T-helper 1 cell (primary cell): ENCODE data around the gene SLC6A20.

Experiments
- DNase-seq, 5 donors: peaks; one replicate each; pipeline ENCODE4 v3.0.0-alpha.2; 2012 to 2020
- total RNA-seq, 4 donors: gene quantifications; one replicate each; lab custom pipeline; 2026; lab: John Stamatoyannopoulos, UW

The SLC6A20 gene, protein sequence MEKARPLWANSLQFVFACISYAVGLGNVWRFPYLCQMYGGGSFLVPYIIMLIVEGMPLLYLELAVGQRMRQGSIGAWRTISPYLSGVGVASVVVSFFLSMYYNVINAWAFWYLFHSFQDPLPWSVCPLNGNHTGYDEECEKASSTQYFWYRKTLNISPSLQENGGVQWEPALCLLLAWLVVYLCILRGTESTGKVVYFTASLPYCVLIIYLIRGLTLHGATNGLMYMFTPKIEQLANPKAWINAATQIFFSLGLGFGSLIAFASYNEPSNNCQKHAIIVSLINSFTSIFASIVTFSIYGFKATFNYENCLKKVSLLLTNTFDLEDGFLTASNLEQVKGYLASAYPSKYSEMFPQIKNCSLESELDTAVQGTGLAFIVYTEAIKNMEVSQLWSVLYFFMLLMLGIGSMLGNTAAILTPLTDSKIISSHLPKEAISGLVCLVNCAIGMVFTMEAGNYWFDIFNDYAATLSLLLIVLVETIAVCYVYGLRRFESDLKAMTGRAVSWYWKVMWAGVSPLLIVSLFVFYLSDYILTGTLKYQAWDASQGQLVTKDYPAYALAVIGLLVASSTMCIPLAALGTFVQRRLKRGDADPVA
- 0 to 0.23 (median 0.08) reads per million in 4 donors for total RNA-seq

DNA sequence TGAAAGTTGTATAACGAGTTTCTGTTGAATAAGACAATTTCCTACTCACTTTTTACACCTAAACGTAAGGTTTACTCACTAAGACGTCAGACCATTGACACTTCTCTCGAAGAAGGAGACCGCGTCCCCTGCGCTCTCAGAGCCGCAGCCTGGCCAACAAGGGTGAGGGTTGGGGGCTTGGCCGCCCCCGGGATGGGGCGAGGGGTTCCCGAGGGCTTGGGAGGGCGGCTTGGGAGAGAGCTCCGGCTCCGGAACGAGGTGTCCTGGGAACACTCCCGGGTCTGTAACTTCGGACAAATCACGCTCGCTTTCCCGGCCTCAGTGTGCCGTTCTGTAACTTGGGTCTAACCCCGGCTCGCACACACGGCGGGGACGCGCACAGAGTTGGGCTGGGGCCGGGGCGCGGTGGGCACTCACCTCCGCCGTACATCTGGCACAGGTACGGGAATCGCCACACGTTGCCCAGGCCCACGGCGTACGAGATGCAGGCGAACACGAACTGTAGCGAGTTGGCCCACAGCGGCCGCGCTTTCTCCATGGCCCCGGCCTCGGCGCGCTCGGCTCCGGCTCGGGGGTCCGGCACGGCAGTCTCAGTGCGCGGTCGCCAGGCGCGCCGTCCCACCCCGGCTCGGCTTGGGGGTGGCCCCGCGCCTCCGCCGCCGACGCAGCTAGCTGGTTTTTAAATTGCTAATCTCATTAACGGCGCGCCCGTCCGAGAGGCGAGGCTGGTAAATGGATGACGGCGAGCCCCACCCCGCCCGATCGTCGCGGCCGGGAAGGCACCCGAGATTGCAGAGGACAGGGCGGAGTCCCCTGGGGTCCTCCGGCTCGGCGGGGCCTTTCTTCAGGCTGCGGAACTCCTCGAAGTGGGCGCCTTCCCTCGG, at the start of gene SLC6A20:
TSS of gene SLC6A20 (minus strand) at position 655 of the 884 bp plus-strand sequence. CDS start at position 538, 117 bp downstream.
- DNase-seq, result no peak

DNA sequence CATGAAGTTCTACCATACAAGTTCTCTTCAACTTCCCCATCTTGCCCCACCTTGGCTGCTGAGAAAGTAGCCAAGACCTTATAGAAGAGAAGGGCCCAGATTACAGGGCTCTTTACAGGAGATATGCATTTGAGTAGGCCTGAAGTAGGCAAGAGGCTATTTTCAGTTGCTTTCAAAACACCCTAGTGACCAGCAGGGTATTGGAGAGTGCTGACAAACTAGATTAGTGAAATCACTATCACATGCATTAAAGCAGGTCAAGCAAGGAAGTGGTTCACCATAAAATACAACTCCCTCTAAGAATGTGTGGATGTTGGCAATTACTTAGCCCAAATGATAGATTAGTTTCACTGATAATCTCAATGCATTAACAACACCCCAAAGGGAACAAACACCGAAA, 48.3 kb upstream of the SLC6A20 start:
- DNase-seq, result no peak

DNA sequence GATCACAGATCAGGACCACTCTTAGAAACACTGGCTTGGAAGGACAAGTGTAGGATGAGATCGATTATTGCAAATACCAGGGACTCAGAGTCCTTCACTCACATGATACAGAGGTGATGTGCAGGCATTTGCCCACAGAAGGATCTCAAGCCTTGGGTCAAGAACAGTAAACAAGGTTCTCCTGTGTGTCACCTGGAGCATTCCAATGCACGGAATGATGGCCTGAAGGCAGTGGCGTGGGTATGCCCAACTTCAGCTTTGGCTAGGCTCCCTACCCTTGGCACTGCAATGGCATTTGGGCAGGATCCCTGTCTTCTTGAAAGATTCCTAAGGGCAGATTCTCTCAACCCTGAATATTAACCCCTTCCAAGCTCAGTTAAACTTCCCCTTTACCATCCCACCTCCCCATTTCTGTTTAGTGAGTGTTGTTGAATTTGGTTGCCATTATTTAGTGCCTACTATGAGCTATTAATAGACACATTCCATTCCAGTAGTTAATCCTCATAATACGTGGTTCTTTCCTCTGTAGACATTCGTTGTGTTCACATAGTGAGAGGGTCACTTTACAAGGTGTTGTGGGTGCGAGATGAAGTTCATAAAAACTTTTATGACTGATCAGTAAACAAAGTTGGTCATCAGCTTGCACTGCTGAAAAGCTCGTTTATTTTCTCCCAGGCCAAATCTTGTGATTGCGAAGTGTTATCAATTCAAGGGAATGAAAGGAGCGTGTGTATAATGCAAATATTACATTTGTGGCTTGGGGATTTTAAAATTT, 46.7 kb upstream of the SLC6A20 start:
- no peak for DNase-seq

DNA sequence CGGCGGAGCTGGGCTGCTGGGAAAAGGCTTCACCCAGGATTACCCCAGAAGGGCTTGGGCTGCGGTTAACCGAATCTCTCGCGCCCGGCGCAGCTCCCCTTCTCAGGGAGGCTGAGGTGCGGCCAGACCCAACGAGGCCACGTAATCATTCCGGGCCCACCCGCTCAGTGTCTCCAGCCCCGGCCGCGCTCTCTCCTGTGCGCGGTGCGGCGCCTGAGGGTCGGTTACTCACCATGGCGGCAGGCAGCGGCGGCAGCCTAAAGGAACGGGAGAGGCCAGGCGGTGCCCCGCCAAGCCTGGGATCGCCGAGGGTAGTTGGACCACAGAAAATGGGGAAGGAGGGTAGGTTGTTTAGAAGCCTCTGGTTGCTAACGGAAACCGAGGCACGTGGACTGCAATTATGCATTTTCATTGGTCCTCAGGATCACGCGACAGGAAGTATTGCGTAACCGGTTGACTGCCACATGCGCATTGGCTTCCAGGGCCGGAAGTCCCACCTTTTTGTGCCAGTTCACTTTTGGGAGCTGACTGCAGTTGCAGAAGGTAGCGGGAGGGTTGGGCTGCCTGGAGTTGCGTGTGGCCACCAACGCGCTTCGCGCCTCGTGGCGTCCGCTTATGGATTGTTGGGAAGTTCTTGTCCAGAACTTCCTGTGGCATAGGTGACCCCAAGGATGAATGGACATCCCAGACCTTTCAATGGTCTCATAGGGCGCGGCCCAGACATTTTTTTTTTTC, 45.6 kb upstream of the SLC6A20 start, which contains the start of gene LZTFL1:
TSS of gene LZTFL1 (minus strand) at position 363 of the 735 bp plus-strand sequence. CDS start at position 235, 128 bp downstream.
- peak; percentile 72 to 88 (median 83) for DNase-seq

DNA sequence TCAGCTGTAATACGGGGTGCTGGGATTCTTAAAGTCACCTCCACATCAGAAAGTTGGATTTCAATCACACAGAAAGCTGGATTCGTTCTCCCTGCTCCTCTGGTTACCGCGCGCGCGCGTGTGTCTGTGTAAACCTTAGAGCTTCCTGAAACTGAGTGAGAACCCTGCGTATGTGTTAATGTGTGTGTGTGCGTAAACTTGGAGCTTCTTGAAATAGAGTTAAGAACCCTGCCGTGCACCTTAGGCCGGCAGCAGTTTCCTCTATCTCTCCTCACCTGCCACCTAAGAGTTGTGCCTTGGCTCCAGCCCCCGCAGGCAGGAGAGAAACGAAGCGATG, 45.1 kb upstream of the SLC6A20 start:
- DNase-seq, result peak in 1 of 5 donors; percentile 21

DNA sequence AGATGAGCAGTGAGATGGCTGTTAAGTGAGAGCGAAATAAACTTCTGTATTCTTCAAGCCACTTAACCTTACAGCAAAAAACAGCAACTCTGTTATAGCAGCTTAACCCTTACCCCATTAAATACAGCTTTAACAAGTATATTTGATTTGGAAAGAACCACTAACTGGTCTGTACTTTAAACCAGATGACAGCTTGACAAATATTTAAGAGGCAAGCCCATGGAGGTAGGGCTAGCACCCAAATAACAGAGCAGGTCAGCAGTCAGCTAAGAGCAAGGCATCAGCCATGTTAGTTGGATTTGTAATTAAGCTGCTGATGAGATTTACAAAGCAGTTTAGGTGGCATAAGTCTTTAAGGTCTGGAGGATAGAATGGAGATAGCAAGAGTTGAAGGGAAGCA, 42.1 kb upstream of the SLC6A20 start:
- no peak for DNase-seq

DNA sequence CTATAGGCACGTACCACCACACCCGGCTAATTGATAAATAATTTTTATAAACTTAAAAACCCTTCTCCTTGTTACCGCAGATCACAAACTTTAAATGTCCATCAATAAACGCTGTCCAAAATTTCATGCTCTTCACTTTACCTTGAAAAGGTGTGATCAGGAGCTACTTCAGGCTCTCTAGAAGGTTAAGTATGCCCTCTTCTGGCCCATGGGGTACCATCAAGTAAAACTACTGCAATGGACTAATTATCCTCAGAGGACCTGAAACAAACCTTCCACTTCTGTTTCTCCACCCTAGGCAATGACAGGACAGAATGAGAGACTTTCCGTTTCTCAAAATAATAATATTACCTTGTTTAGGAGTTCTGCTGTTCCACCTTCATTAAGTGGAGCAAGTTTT, 36.4 kb upstream of the SLC6A20 start:
- DNase-seq, result peak in 1 of 5 donors; percentile 11

DNA sequence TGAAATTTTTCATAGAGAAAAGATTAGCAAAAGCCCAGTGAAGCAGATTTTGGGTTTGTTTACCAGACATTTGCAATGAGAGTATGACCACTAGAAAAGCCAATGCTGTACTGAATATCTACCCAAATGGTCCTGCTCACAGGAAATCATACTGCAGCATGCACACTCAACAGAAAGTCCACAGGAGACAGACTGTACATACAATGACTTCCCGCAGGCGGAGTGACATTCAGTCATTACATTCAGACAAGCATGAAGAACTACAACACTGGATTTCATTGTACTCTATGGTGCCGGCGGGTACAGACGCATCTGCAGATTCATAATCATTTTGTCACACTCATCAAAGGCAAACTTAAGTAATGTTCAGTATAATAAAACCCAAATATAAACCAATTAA, 33.8 kb upstream of the SLC6A20 start:
- DNase-seq, result no peak

DNA sequence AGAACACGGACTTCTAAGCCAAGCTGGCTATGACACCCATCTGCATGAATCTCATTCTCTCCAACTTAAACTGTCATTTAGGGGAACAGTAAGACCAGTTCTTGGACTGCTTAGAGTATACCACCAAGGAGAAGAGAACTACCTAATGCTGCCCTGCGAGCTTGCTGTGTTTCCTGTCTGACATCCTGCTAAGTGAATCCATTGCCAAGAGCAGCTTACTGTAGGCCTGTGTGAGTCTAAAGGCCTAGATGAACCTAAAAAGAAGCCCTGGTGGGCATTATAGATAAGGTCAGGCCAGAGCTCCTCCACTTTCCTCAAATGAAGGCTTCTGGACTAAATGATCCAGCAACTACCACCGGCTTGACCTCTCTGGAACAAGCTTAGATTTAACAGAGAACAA, 30.6 kb upstream of the SLC6A20 start:
- no peak for DNase-seq

DNA sequence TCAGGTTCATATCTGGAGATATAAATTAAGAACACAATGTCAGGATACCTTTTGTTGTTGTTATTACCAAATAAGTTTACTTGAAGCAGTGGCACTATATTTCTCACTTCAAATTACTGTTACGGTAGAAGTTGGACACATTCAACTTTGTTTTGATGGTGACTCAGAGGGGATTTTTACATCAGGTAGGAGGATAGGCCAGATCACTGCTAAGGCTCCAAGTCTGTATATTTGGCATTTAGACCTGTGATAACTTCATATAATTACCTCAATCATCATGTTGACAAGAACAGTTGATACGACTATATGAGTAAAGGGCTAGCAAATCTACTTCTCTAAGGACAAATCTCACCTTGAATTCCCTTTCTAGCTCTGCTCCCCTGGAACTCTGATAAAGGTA, 30.0 kb upstream of the SLC6A20 start:
- no peak for DNase-seq

DNA sequence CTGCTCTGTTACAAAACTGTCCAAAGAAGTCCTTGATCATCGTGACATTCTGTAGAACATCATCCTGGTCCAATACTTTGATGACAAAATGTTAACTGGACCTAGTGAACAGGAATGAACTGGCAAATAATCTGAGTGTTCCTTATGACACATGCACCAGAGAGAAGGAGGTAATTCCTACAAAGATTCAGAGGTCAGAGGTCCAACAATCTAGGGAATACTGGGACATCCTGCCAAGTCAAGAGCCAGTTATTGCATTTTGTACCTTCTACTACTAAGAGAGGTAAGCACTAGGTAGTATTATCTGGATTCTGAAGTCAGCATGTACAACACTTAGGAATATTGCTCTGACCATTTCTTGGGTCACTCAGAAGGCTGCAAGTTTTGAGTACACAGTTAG, 24.8 kb upstream of the SLC6A20 start:
- DNase-seq, result no peak

DNA sequence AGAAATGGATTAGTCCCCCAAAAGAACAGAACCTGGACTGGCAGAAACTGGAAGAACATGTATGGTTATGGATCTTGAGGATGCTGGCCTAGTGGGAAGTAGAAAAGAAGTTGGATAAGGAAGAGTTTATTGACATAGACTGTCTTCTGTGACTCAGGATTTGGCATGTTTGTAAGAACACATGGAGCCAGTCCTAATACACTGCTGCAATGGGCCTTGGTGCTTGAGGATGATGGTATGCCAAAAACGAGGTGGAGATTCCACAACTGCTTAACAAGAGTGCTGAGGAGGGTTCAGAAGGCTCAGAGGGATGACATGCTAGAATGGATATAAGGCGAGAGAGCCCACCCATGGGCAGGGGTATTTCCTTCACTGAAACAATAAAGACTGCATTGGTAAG, 23.2 kb upstream of the SLC6A20 start:
- DNase-seq, result no peak

DNA sequence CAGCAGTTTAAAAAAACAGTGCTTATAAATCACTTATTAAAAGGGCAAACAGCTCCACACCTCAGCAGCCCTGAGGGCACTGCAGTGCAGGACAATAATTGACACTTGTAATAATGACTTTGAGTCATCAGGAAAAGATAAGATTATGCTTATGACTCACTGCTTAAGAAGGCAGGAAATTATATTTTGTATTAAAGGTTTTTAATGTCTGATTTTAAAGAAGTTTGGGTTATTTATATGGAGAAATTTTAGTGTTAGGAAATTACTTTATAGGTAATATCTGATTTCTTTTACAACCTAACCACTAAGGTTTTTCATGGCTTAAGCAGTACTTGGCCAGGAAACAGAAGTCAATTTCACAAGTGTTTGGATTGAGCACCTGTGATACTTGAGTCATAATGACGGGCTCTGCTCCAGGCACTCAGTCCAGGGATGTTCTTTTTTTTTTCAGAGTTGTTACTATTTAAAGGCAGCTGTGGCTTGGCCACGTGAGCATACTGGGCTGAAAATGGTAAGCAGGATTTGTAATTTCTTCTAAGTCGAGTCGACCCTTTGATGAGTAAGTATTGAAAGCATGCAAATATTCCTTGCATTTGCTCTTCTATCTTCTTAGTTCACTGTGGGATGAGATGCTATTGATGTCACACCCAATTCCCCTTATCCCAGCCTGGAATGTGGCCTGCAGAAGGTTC, 21.6 kb upstream of the SLC6A20 start:
- no peak for DNase-seq

DNA sequence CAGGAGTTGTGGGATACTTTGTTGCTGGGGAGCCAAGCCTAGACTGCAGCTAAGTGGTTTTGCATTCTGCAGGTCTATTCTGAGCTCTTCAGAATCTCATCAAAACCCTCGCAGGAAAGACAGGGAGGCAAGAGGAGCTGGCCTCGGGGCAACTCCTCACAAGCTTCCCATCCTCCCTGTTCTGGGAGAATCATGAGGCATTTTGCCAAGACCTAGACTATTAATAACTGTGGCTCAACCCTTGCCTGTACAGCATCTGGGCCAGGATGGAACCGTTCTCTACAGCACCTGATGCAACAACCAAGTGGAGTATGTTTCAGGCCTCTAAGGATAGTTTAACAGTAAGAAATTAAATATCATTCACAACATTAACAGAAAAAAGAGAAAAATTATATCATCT, 20.2 kb upstream of the SLC6A20 start:
- DNase-seq, result no peak

DNA sequence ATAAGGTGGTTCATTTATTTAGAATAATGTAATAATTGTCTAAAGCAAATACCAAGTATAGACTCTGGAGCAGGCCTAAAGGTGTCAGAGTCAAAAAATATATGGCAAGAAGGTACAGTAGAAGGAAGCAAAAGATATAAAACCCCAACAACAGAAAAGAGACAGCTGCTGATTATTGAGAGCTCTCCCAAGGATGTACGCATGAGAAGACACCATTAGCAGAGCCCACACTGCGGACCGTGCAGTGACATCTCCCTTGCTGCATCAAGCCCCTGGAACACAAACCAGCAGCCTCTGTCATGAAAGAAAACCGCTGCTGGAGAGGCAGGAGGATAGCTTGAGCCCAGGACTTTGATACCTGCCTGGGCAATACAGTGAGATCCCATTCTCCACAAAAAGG, 18.0 kb upstream of the SLC6A20 start:
- DNase-seq, result no peak

DNA sequence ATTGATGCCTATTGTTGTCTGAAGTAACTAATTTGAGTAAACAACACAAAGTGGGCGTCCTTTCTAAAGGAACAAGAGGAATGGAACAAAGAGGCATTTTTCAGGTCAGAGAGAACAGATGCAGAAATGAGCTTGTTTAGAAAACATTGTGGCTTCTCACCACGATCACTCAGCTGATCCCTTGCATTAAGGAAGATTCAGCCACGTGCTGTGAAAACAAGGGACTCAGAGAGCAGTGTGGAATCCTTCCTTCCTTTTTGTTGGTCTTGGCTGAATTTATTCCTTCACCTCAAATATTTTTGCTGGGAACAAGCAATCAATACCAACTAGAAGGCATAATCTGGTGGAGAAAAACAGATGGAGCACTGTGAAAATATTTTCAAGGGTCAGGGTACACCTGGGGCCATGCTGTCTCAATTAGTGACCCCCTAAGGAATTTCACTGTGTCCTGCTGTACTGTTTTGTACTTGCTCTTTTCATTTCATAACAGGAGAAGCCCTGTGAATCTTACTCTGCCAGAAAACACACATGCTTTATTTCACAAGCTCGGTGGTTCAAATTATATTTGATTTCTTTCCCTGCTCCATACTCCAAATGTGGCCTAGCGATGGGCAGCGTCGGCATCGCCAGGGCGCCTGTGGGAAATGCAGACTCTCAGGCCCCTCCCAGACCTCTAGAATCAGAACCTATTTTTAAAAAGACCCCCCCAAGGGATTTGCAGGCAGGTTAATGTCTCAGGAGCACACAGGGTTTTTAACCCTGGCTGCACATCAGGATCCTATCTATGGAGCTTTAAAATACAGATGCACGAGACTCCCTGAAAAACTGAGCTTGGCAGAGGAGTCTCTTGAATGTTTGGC, 11.6 kb upstream of the SLC6A20 start:
- no peak for DNase-seq

DNA sequence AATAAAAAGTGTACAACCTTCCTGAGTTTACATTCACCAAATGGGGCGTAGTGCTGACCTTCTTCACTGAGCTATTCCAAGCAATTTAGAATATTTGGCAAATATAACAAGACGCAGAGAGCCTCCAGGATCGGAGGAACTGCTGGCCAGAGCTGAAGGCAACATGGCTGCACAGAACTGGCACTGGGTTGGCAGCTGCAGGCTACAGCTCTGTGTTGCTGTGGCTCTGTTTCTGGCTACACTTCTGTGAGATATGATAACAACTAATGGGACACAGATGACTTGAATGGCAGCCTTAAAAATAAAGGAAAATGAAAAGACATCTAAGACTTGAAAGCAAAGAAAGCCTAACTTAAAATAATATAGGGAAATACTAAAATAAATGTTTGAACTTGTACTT, 10.8 kb upstream of the SLC6A20 start:
- no peak for DNase-seq

DNA sequence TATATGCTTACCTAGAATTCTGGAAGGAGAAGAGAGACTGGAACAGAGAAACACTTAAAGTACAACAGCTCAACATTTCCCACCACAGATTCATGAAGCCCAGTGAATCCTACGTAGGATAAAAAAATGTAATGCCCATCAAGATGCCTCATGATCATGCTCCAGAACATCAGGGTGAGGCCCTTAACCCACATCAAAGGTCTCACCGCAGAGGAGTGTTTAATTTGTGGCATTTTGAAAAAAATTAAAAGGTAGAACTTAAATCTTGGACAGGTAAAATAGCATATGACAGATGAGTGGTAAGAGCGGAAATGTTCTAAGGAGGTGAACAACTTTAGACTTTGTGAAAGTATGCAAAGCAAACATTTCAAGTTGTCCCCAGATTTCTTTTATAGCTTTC, 9.7 kb upstream of the SLC6A20 start:
- DNase-seq, result no peak

DNA sequence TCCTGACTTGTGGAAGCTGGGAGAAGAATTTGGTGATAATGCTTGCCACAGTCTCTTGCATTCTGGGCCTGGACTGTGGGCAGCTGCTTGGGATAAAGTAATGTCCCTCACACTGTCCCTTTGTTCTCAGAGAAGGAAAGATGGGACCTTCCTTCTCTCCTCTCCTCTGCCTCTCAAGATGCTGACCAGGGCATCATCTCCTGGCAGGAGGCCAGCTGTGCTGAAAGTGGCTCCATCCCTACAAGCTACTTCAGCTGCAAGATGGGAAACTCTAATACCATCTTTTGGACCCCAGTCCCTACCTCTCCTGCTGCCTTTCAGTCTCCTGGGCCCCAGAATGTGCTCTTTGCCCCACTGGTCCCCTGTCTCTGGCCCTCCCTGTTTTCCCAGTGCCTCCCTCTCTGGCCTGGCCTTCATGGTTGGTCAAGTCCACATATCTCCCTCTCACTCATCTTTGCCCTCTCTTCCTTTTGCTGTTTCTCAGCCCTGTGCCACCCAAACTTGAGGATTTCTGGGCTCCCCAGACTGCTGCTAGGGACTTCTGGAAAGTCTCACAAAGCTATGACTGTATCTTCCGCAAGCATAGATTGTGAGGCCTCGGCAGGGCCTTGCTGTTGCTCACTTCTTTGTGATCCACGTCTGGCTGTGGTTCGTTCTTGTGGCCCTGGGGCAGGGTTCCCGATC, 7.1 kb upstream of the SLC6A20 start:
- DNase-seq, result no peak

DNA sequence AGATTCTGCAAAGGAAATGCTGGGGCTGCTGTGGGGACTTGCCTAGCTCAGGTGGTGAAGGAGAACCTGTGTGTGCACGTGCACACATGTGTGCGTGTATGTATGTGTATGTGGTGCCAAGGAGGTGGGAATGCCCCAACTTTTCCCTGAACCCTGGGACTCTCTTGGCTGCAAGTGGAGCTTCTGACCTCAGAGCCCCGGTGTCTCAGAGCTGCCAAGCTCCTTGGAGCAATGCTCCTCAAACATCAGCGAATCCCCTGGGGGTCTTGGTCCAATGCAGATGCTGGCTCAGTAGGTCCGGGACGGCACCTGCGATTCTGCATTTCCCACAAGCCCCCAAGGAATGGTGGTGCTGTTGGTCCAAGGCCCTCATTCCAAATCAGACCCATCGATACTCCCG, 5.8 kb upstream of the SLC6A20 start:
- no peak for DNase-seq
